ENCODE data around the gene MYO1B. TPM values are rescaled to one million over a fixed set of nuclear protein-coding genes. Genes with fewer than 3 reads are reported as not detected.
A peak's percentile ranks its signal among the peaks of the same experiment; 100 is the strongest.

The MYO1B gene
- total and polyA plus RNA-seq, 8 donors = 136 to 305 (median 197) TPM

GRCh38 chr2:191315365-191315752 is 70.2 kb downstream of the MYO1B start:
- Histone ChIP-seq H3K27ac (no peak overlapping the region), H3K4me1 (peaks cover 17 to 25% of the 10 kb centered on the region in 2 donors), H3K27me3 (no peaks in the 10 kb centered on the region), H3K9me3 (no peaks in the 10 kb centered on the region), H3K36me3 (no peaks in the 10 kb centered on the region), H3K4me3 (no peak overlapping the region)
- TF ChIP-seq CTCF (IDR thresholded peaks at IDR 0.05) = no peak
- ATAC-seq (no peak), DNase-seq (no peak)
- intact Hi-C loops (cut with DNase I) = no loop called here

GRCh38 chr2:191316246-191316994 is 71.2 kb downstream of the MYO1B start:
- Histone ChIP-seq H3K27ac (no peak overlapping the region), H3K9me3 (no peaks in the 10 kb centered on the region)

GRCh38 chr2:191318037-191318728 is 73.0 kb downstream of the MYO1B start:
- peak in 3 of 4 donors; percentile 29 to 54 (median 38) for DNase-seq
- peaks cover 33% of the 10 kb centered on the region in 2 donors for H3K4me1 ChIP-seq

More at GRCh38 chr2:191316246-191316994, 71.2 kb downstream of the MYO1B start:
- ATAC-seq = no peak
- no peak for DNase-seq
- TF ChIP-seq CTCF (IDR thresholded peaks at IDR 0.05) = no peak
- Histone ChIP-seq H3K4me3 (no peak overlapping the region), H3K27me3 (no peaks in the 10 kb centered on the region), H3K4me1 (peaks cover 17 to 25% of the 10 kb centered on the region in 2 donors), H3K36me3 (no peaks in the 10 kb centered on the region)
- intact Hi-C loops (cut with DNase I) = no loop called here

GRCh38 chr2:191318729-191319078 is 73.5 kb downstream of the MYO1B start:
- intact Hi-C loops (cut with DNase I) = no loop called here
- Histone ChIP-seq H3K27ac (peak overlapping the region; percentile 42 to 46), H3K4me3 (no peak overlapping the region), H3K9me3 (no peaks in the 10 kb centered on the region), H3K27me3 (no peaks in the 10 kb centered on the region), H3K36me3 (no peaks in the 10 kb centered on the region), H3K4me1 (peaks cover 33% of the 10 kb centered on the region in 2 donors)
- no peak for TF ChIP-seq CTCF (IDR thresholded peaks at IDR 0.05)
- DNase-seq (peak in 1 of 4 donors; percentile 40), ATAC-seq (peak; percentile 78)

More at GRCh38 chr2:191318037-191318728, 73.0 kb downstream of the MYO1B start:
- peak; percentile 73 for ATAC-seq
- Histone ChIP-seq H3K27ac (peak overlapping the region; percentile 42 to 46), H3K4me3 (no peak overlapping the region), H3K36me3 (no peaks in the 10 kb centered on the region), H3K9me3 (no peaks in the 10 kb centered on the region), H3K27me3 (no peaks in the 10 kb centered on the region)
- TF ChIP-seq CTCF (IDR thresholded peaks at IDR 0.05) = no peak
- intact Hi-C loops (cut with DNase I) = no loop called here

GRCh38 chr2:191319186-191319585 is 74.0 kb downstream of the MYO1B start:
- no peak for DNase-seq
- peak; percentile 34 for ATAC-seq
- H3K9me3 ChIP-seq = peaks cover 0 to 3% of the 10 kb centered on the region in 2 donors
- H3K27ac ChIP-seq = peak overlapping the region in 1 of 2 donors; percentile 42
- H3K4me3 ChIP-seq = no peak overlapping the region
- H3K4me1 ChIP-seq = peaks cover 33% of the 10 kb centered on the region in 2 donors
- no peak for TF ChIP-seq CTCF (IDR thresholded peaks at IDR 0.05)
- intact Hi-C loops (cut with DNase I) = no loop called here
- no peaks in the 10 kb centered on the region for H3K36me3 ChIP-seq
- H3K27me3 ChIP-seq = no peaks in the 10 kb centered on the region

Data from left lung (tissue), 10 donors.